Measurements from ENCODE around the gene FOXG1.

The FOXG1 gene
- 0 reads per million in 4 donors for total RNA-seq

- DNase-seq, result no peak
Measured at GRCh38 chr14:28766469-28766955, at the start of gene FOXG1. FOXG1 (plus strand) TSS chr14:28766787; CDS start chr14:28767280, 493 bp downstream.

GRCh38 chr14:28719130-28719529 lies 47.5 kb upstream of the FOXG1 start:
- no peak for DNase-seq

- DNase-seq, result no peak
Measured at GRCh38 chr14:28731358-28731757, 35.2 kb upstream of the FOXG1 start.

- DNase-seq, result no peak
Measured at GRCh38 chr14:28742171-28742846, 24.3 kb upstream of the FOXG1 start.

GRCh38 chr14:28744126-28744525 lies 22.5 kb upstream of the FOXG1 start:
- no peak for DNase-seq

- no peak for DNase-seq
Measured at GRCh38 chr14:28745176-28745575, 21.4 kb upstream of the FOXG1 start.

GRCh38 chr14:28746247-28746646 lies 20.3 kb upstream of the FOXG1 start:
- no peak for DNase-seq

- no peak for DNase-seq
Measured at GRCh38 chr14:28751467-28752058, 15.0 kb upstream of the FOXG1 start.

- DNase-seq, result no peak
Measured at GRCh38 chr14:28754209-28754985, 12.2 kb upstream of the FOXG1 start.

GRCh38 chr14:28755198-28755815 lies 11.3 kb upstream of the FOXG1 start:
- DNase-seq, result no peak

- no peak for DNase-seq
Measured at GRCh38 chr14:28755884-28756268, 10.7 kb upstream of the FOXG1 start.

GRCh38 chr14:28756269-28756883 lies 10.2 kb upstream of the FOXG1 start:
- no peak for DNase-seq

- DNase-seq, result no peak
Measured at GRCh38 chr14:28756884-28757570, 9.6 kb upstream of the FOXG1 start.

- no peak for DNase-seq
Measured at GRCh38 chr14:28757786-28758185, 8.8 kb upstream of the FOXG1 start.

GRCh38 chr14:28758253-28758884 lies 8.2 kb upstream of the FOXG1 start:
- DNase-seq, result no peak

- DNase-seq, result no peak
Measured at GRCh38 chr14:28758885-28759652, 7.5 kb upstream of the FOXG1 start.

- DNase-seq, result no peak
Measured at GRCh38 chr14:28759653-28760313, 6.8 kb upstream of the FOXG1 start.

GRCh38 chr14:28760431-28760996 lies 6.1 kb upstream of the FOXG1 start:
- DNase-seq, result no peak

GRCh38 chr14:28761438-28762291 lies 4.9 kb upstream of the FOXG1 start:
- DNase-seq, result no peak
